Muscle layer of duodenum (tissue), 2 donors: ENCODE data around the gene ONECUT3.

Experiments used
- H3K27ac ChIP-seq: one replicate; pipeline ENCODE4 v1.7.0; 2013; ENCODE audit warnings: mild to moderate bottlenecking, low read length
- H3K27me3 ChIP-seq: one replicate; pipeline ENCODE4 v1.7.0; 2013; ENCODE audit warnings: low read depth, mild to moderate bottlenecking, control low read depth, low read length
- H3K36me3 ChIP-seq, 2 donors: one replicate each; pipeline ENCODE4 v1.7.0; 2013; ENCODE audit warnings: low read length in 2 of 2, control low read depth in 1 of 2, mild to moderate bottlenecking in 1 of 2; ENCODE audit not compliant: insufficient read depth in 2 of 2, control insufficient read depth in 1 of 2
- H3K4me1 ChIP-seq, 2 donors: one replicate each; pipeline ENCODE4 v1.7.0; 2013; ENCODE audit warnings: low read length in 2 of 2, mild to moderate bottlenecking in 2 of 2, control low read depth in 1 of 2, moderate library complexity in 1 of 2; ENCODE audit not compliant: insufficient read depth in 2 of 2, control insufficient read depth in 1 of 2
- H3K4me3 ChIP-seq, 2 donors: one replicate each; pipeline ENCODE4 v1.7.0; 2013; ENCODE audit warnings: low read length in 2 of 2, low read depth in 1 of 2, mild to moderate bottlenecking in 1 of 2
- H3K9me3 ChIP-seq, 2 donors: one replicate each; pipeline ENCODE4 v1.7.0; 2013; ENCODE audit warnings: low read length in 2 of 2, control low read depth in 1 of 2, mild to moderate bottlenecking in 1 of 2; ENCODE audit not compliant: control insufficient read depth in 1 of 2
- donor health status: healthy.

ONECUT3 gene

GRCh38 chr19:1825909-1826556, 72.7 kb downstream of the ONECUT3 start:
- Histone ChIP-seq H3K9me3 (no peaks in the 10 kb centered on the region), H3K27me3 (no peaks in the 10 kb centered on the region), H3K4me1 (peaks cover 0 to 11% of the 10 kb centered on the region in 2 donors), H3K4me3 (no peak overlapping the region), H3K27ac (no peak overlapping the region), H3K36me3 (peaks cover 0 to 68% of the 10 kb centered on the region in 2 donors)

- Histone ChIP-seq H3K4me3 (no peak overlapping the region), H3K27ac (no peak overlapping the region), H3K4me1 (peaks cover 0 to 11% of the 10 kb centered on the region in 2 donors), H3K27me3 (no peaks in the 10 kb centered on the region), H3K36me3 (peaks cover 0 to 61% of the 10 kb centered on the region in 2 donors), H3K9me3 (no peaks in the 10 kb centered on the region)
Measured at GRCh38 chr19:1826557-1827521, 73.5 kb downstream of the ONECUT3 start.

- no peaks in the 10 kb centered on the region for H3K27me3 ChIP-seq
- no peaks in the 10 kb centered on the region for H3K9me3 ChIP-seq
- H3K4me1 ChIP-seq = peaks cover 0 to 11% of the 10 kb centered on the region in 2 donors
- peaks cover 0 to 52% of the 10 kb centered on the region in 2 donors for H3K36me3 ChIP-seq
- H3K27ac ChIP-seq = no peak overlapping the region
- H3K4me3 ChIP-seq = no peak overlapping the region
Measured at GRCh38 chr19:1827566-1828278, 74.4 kb downstream of the ONECUT3 start.

- Histone ChIP-seq H3K36me3 (peaks cover 0 to 44% of the 10 kb centered on the region in 2 donors), H3K9me3 (no peaks in the 10 kb centered on the region), H3K4me1 (peaks cover 0 to 16% of the 10 kb centered on the region in 2 donors), H3K27ac (no peak overlapping the region), H3K4me3 (no peak overlapping the region), H3K27me3 (no peaks in the 10 kb centered on the region)
Measured at GRCh38 chr19:1828279-1829238, 75.3 kb downstream of the ONECUT3 start.

GRCh38 chr19:1829958-1830357, 76.7 kb downstream of the ONECUT3 start:
- peaks cover 0 to 28% of the 10 kb centered on the region in 2 donors for H3K4me1 ChIP-seq
- H3K4me3 ChIP-seq = no peak overlapping the region
- H3K27ac ChIP-seq = no peak overlapping the region
- H3K27me3 ChIP-seq = no peaks in the 10 kb centered on the region
- peaks cover 0 to 36% of the 10 kb centered on the region in 2 donors for H3K36me3 ChIP-seq
- H3K9me3 ChIP-seq = no peaks in the 10 kb centered on the region

- H3K27ac ChIP-seq = no peak overlapping the region
- H3K27me3 ChIP-seq = no peaks in the 10 kb centered on the region
- no peaks in the 10 kb centered on the region for H3K9me3 ChIP-seq
- peaks cover 0 to 36% of the 10 kb centered on the region in 2 donors for H3K36me3 ChIP-seq
- no peak overlapping the region for H3K4me3 ChIP-seq
- peaks cover 0 to 30% of the 10 kb centered on the region in 2 donors for H3K4me1 ChIP-seq
Measured at GRCh38 chr19:1830568-1830967, 77.3 kb downstream of the ONECUT3 start.
